Central memory CD4-positive, alpha-beta T cell (primary cell): ENCODE data around the gene XDH.

Experiments used
- DNase-seq: peaks from one replicate; pipeline ENCODE4 v3.0.0; 2022

Gene XDH

GRCh38 chr2:31402388-31402787, 12.2 kb downstream of the XDH start:
- DNase-seq, result no peak

GRCh38 chr2:31401580-31401979, 13.0 kb downstream of the XDH start:
- DNase-seq, result no peak

GRCh38 chr2:31398881-31399280, 15.7 kb downstream of the XDH start:
- no peak for DNase-seq

- DNase-seq, result no peak
Observed at GRCh38 chr2:31397094-31397493, 17.4 kb downstream of the XDH start.

DNA sequence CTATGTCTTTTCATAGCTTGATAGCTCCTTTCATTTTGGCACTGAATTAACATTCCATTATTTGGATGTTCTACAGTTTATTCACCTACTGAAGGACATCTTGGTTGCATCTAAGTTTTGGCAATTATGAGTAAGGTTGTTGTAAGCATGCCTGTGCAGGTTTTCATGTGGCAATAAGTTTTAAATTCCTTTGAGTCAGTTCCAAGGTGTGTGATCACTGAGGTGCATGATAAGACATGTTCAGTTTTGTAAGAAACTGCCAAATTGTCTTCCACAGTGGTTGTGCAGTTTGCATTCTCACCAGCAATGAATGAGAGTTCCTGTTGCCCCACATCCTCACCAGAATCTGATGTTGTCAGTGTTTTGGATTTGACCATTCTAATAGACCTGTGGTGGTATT, 24.2 kb downstream of the XDH start:
- no peak for DNase-seq

- DNase-seq, result no peak
Observed at GRCh38 chr2:31388736-31389135, 25.8 kb downstream of the XDH start.

- no peak for DNase-seq
Observed at GRCh38 chr2:31387850-31388249, 26.7 kb downstream of the XDH start.

DNA sequence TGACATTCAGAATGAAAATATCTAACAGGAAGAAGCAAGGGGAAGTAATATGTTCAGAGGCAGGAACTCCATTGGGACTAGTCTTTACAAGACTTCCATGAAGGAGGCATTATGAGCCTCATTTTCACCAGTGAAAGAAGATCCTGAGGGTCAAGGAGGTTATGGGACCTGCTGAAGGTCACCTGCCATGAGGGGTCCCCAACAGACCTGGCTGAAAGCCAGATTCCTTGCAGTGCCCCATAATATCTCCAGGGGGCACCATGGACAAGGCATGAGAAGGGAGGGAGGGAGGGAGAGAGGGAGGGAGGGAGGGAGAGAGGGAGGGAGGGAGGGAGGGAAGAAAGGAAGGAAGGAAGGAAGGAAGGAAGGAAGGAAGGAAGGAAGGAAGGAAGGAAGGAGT, 27.9 kb downstream of the XDH start:
- DNase-seq, result no peak

GRCh38 chr2:31386172-31386571, 28.4 kb downstream of the XDH start:
- DNase-seq, result no peak

GRCh38 chr2:31384771-31385276, 29.7 kb downstream of the XDH start:
- no peak for DNase-seq

- no peak for DNase-seq
Observed at GRCh38 chr2:31384351-31384750, 30.2 kb downstream of the XDH start.

DNA sequence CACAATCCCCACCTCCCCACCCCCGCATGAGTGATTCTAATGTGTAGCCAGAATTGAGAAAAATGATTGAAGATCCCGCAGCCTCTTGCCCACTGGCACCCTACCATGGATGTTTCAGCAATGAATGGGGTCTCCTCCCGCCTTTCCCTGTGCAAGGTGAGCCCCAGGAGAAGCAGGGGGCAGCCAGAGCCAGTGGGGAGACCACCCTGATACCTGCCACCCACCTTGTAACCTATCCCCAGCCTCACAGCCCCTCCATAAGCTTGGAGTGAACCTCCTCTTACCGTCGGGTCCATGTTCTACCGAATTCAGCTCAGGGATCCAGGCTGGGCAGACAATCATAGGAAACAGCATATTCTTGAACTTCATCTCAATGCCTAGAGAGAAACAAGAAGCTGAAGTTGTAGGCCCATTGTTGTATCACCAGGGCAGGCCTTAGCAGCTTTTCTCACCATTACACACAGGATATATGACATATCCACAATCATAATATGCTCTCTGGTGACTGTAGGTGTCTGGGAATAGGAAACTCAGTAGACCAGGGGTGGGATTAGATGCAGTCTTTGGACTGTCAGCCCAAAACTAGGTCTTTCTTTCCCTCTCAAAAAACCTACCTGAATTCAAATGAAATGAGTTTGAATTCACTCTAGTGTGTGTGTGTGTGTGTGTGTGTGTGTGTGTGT, 30.9 kb downstream of the XDH start:
- no peak for DNase-seq

GRCh38 chr2:31382452-31383120, 32.0 kb downstream of the XDH start:
- no peak for DNase-seq

GRCh38 chr2:31381601-31382000, 32.9 kb downstream of the XDH start:
- DNase-seq, result no peak

DNA sequence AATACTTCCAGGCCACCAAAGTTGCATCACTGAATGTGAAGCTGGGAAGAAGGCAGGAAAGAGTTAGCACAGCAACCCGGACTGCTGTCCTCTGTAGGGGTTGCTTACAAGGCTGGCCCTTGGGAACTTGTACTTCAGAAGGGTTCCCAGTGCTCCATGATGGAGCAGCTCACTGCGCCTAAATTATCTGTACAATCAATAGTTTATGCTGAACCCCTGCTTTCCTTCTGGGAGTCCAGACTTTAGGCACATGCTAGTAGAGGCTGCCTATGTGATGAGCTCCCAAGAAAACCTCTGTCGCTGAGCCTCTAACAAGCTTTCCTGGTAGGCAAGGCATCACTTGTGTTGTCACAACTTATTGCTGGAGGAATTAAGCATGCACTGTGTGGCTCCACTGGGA, 34.3 kb downstream of the XDH start:
- DNase-seq, result no peak

GRCh38 chr2:31379747-31380146, 34.8 kb downstream of the XDH start:
- DNase-seq, result no peak

DNA sequence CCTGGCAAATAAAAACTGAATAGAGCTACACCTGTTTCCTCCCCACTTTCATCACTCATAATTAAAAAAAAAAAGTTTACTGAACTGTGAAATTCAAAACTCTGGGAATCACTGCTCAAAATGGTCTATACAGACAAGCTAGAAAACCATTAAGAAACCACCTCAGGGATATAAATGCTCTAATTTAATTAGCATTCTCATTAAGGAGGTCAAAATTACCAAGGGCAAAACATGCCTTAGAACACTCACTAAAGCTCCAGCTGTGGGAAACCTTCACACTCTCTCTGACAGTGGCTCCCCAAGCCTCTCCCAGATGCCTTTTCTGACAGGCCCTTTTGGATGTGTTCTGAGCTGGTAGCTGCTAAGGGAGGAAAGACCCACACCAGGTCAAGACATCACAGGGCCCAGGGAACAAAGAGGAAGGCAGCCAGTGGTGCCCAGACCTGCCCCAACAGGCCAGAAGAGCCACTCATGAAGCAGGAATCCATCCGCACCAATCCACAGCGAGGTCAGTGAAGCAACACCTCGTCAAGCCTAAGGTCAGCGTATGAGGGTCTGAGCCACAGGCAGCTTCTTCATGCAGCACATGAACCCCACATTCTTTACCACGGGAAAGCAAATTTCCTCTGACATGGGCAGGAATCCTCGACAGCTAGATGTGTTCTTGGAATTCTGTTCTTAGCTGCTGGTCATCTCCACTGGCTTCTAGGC, 35.6 kb downstream of the XDH start:
- DNase-seq, result no peak

DNA sequence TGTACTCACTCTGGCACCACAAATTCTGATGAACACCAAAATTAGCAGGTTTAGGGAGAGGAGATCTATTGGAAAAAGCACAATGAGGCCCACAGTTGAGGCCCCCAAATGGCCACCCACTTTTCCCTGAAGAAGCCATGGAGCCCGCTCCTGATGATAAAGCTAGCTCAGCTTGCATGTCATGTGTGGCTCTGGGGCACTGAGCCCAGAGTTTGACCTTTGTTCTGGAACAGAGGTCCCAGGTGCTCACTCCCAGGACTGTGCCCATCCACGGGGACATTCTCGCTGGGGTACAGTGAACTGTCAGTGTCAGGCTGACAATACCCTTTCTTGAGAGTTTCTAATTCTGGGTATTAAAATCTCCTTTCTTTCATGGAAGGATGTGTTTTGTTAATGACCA, 36.2 kb downstream of the XDH start:
- no peak for DNase-seq

GRCh38 chr2:31373127-31373526, 41.4 kb downstream of the XDH start:
- DNase-seq, result no peak

DNA sequence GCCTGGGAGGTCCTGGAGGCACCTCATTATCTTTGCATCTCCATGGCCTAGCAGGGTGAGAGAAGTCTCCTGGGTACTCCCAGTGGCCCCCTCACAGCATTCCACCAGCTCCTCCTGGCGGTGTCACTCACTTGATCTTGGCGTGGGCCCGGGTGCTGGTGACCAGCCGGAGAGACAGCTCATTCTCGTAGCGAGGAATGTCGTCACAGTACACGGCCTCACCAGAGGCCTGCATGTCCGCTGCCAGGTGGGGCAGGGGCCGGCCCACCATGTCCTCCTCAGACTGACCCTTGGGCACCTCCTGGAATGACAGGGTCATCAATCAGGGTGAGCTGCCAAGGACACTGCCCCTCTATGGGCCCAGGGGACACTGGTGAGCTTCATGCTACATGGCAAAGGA, 42.4 kb downstream of the XDH start:
- DNase-seq, result no peak

DNA sequence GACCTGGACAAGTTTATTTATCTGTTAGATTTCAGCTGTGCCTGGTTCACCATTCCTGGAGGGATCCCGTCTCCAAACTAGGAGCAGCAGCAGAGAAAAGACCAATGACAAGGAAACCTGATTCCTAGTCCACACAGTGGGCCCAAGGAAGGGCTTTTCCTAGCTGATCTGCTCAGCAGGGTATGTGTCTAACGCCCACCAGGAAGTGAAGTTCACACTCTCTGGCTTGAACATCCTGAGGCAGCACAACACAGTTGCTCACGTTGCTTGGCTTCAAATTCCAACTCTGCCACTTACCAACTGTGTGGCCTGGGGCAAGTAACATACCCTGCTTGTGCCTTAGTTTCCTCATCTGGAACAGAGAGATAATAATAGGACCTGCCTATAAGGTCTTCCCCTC, 42.9 kb downstream of the XDH start:
- DNase-seq, result no peak

DNA sequence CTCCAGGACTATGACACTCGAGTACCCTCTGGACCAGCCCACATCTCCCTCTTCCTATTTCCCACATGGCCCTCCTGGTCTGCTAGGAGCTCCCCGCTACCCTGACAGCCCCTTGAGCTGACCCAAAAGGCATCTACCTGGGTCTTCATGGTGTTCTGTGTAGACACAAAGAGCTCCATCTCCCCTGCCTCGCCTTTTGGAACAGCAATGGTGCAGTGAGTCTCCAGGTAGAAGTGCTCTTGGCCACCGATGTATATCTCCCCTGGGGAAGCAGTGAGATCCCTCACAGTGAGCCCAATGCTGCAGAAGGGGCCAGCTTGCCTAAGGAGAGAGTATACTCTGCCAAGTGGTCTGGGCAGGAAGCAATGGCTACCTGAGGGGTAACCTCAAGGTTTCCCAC, 47.8 kb downstream of the XDH start:
- DNase-seq, result no peak

GRCh38 chr2:31365834-31366505, 48.6 kb downstream of the XDH start:
- no peak for DNase-seq
